ENCODE measurements around the gene TMSB4X. TPM values are rescaled to one million over a fixed set of nuclear protein-coding genes. Genes with fewer than 3 reads are reported as not detected.

TMSB4X gene
- polyA plus RNA-seq, 1 of the 3 experiments (the other 2 are of a cell fraction), result 4,830 TPM

- H2AFZ ChIP-seq (ENCODE audit: low read depth), result peak overlapping the region; percentile 67; the same call in 1 of the 2 replicates
- no peak overlapping the region for H3K4me3 ChIP-seq (ENCODE audit: low read depth in 2 of 2, low read length in 1 of 2)
- H3K4me1 ChIP-seq (ENCODE audit: control insufficient read depth in 1 of 2, insufficient read depth in 2 of 2, low read depth in 1 of 2, low read length in 1 of 2), result peaks cover 0 to 20% of the 10 kb centered on the region in 2 experiments; a peak in 3 of 4 replicates
- CTCF ChIA-PET, result no interaction called here
- H3K36me3 ChIP-seq (replicated peaks in 1 of 2; ENCODE audit: control insufficient read depth in 1 of 2, insufficient read depth in 2 of 2, low read length in 1 of 2), result no peaks in the 10 kb centered on the region
- POLR2A ChIA-PET, result no interaction called here
- no peaks in the 10 kb centered on the region for H4K20me1 ChIP-seq (ENCODE audit: insufficient read depth)
- peak overlapping the region; percentile 21; the same call in 1 of the 2 replicates for H3K9ac ChIP-seq
- peaks cover 8% of the 10 kb centered on the region for H3F3A ChIP-seq (replicated peaks; ENCODE audit: insufficient read depth)
- no peaks in the 10 kb centered on the region for H3K79me2 ChIP-seq (ENCODE audit: insufficient read depth)
- 28% methylated on average over 2 of the region's 2 CpGs for WGBS (ENCODE audit: low lambda C conversion rate)
- peak overlapping the region; percentile 39 to 62 for H3K27ac ChIP-seq (ENCODE audit: low read depth in 2 of 2, low read length in 1 of 2)
- peak overlapping the region; percentile 51; the same call in 1 of the 2 replicates for H3K4me2 ChIP-seq
- no peaks in the 10 kb centered on the region for H3K27me3 ChIP-seq (ENCODE audit: insufficient read depth)
- H3K9me2 ChIP-seq, result no peaks in the 10 kb centered on the region
- DNase-seq, result no peak
- no peaks in the 10 kb centered on the region for H3K9me3 ChIP-seq
- TF ChIP-seq CTCF (IDR thresholded peaks at IDR 0.05) (no peak), TCF12 (IDR thresholded peaks at IDR 0.05) (peak; percentile 55), GABPA (IDR thresholded peaks at IDR 0.05; ENCODE audit: low read depth) (no peak), RFX5 (IDR thresholded peaks at IDR 0.05; ENCODE audit: low read length) (no peak), ZBTB33 (IDR thresholded peaks at IDR 0.05; ENCODE audit: borderline replicate concordance, low read depth) (no peak), CHD2 (IDR thresholded peaks at IDR 0.05; ENCODE audit: low read length, partially characterized antibody) (no peak), SMC3 (IDR thresholded peaks at IDR 0.05; ENCODE audit: low read depth, low read length) (no peak), FOXM1 (IDR thresholded peaks at IDR 0.05; ENCODE audit: low read depth) (0 out of 2 replicates have a peak, but pooled peaks have one; percentile 31), MEF2A (IDR thresholded peaks at IDR 0.05; ENCODE audit: borderline replicate concordance, low read depth) (no peak), ELF1 (IDR thresholded peaks at IDR 0.05) (no peak), PBX3 (IDR thresholded peaks at IDR 0.05) (peak; percentile 87), MAX (IDR thresholded peaks at IDR 0.05; ENCODE audit: low read depth) (no peak), RAD21 (IDR thresholded peaks at IDR 0.05; ENCODE audit: low read length) (no peak), USF1 (IDR thresholded peaks at IDR 0.05; ENCODE audit: borderline replicate concordance, low read depth) (no peak), POLR2AphosphoS5 (IDR thresholded peaks at IDR 0.05; ENCODE audit: low read depth, low read length) (peak; percentile 21; the same call in 1 of the 2 replicates), JUND (IDR thresholded peaks at IDR 0.05) (0 out of 2 replicates have a peak, but pooled peaks have one; percentile 4), YY1 (IDR thresholded peaks at IDR 0.05; ENCODE audit: low read depth) (no peak), GATA2 (CRISPR knock-in tag; IDR thresholded peaks at IDR 0.05) (no peak), FOXJ3 (CRISPR knock-in tag; IDR thresholded peaks at IDR 0.05) (no peak), USF2 (IDR thresholded peaks at IDR 0.05; ENCODE audit: borderline replicate concordance, low read depth, low read length) (no peak), RXRA (IDR thresholded peaks at IDR 0.05; ENCODE audit: borderline replicate concordance, low read depth) (peak; percentile 66; the same call in 1 of the 2 replicates), NRF1 (IDR thresholded peaks at IDR 0.05; ENCODE audit: low read depth, low read length) (no peak), REST (IDR thresholded peaks at IDR 0.05; ENCODE audit: low read depth, low read length) (no peak)
Observed at GRCh38 chrX:13022926-13023325, 48.0 kb downstream of the TMSB4X start.
